A549 treated with CpdA at 1 μM for 4 hours (cell line): Measurements from ENCODE around the gene GAPT. TPM values are rescaled to one million over a fixed set of nuclear protein-coding genes. Genes with fewer than 3 reads are reported as not detected.

Source experiments
- total RNA-seq: library from RNA; stranded (reverse); fragments of 200-300 nt; extraction: Qiagen RNA extraction; gene quantifications from 5 replicates; pipeline ENCODE4 v1.2.3, GENCODE V29; 2022; ENCODE audit warnings: low read depth

Gene GAPT
- not detected in 5 replicates for total RNA-seq

DNA sequence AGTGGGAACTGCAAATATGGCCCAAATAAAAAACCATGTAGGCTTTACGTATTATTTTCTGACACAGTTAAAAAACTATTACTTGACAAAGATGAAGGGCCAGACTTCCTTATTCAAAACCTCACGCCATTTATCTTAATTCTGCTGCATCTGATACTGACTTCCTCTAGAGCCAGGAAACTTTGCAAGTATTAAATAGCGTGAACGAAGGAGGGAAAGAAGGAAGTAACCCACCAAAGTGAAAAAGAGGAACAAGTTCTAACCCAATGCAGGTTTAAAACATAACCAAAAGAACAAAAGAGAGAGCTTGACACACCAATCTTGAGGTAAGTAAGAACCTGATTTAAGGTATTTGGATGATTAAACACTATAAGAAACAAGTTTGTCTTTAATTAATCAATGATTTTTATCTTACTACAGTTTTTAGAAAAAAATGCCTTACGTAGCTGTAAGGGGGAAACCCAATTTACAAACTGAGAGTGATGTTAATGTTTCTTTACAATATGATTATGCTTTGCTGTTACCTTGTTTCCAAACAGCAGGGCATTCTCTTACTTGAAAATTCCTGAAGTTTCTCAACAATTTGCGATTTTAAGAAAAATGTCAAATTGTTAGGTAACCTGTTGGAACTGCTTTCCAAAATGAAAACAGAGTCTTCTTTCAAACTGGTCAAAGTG is at the start of gene GAPT:
TSS of gene GAPT (plus strand) at position 220 of the 677 bp plus-strand sequence. CDS start 3,102 bp downstream, outside the sequence.

DNA sequence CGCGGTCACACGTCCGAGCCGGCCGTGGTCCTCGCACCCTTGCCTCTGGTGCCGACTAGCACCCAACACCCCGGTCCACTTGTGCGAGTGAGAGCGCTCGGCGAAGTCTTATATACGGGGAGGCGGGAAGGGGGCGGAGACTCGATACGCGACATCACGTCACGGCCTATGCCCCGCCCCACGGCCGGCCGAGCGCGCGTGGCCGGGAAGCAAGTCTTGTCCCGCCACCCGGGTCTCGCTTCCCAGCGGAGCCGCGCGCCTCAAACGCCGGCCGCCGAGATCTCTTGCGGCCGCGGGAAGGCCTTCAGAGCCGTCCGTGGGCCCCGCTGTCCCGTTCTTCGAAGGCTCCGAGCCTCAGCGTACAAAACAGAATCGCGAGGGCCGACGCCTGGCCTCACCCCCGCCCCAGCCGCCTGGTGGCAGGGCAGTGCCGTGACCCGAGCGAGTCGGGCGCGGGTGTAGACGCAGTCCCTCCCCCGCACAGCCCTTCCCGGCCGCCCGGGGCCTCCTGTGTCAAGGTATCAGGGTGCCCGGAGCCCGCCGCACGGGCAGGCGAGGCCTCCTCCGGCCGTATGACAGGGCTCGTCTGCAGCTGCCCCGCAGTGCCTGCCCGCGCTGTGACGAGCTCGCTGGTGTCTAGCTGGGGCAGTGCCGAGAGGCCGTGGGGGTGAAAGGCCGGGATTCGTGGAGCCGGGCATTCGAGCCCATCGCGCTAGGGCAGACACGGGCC is 31.1 kb upstream of the GAPT start, which contains the start of gene PLK2:
TSS of gene PLK2 (minus strand) at position 85 of the 730 bp plus-strand sequence. CDS start 127 bp downstream, outside the sequence.

Other genes with a start within 250 kb of the GAPT start
- 95.9 to 114 TPM (median 103 TPM) in 5 replicates for gene PLK2, start 31.3 kb upstream of the GAPT start, total RNA-seq
- gene RAB3C, start 91.6 kb downstream of the GAPT start, total RNA-seq = not detected in 5 replicates